Activated CD8-positive, alpha-beta T cell treated with anti-CD3 and anti-CD28 coated beads for 36 hours (primary cell): ENCODE results near the gene COL18A1. TPM values are rescaled to one million over a fixed set of nuclear protein-coding genes. Genes with fewer than 3 reads are reported as not detected.

ENCODE experiments used
- ATAC-seq: fragments of 200-7000 bp; cut with Tn5 transposase; one replicate; pipeline ENCODE4 v1.10.0; 2021; ENCODE audit warnings: mild to moderate bottlenecking, moderate library complexity
- CTCF ChIA-PET: fragments of 350-600 bp; sonication (Branson Sonifier 250); formaldehyde crosslinking; loops from one replicate; lab custom pipeline; 2021; ENCODE audit warnings: antibody characterized with exemption; lab: Charles Lee
- POLR2A ChIA-PET: fragments of 350-600 bp; sonication (Branson Sonifier 250); formaldehyde crosslinking; loops from one replicate; lab custom pipeline; 2021; ENCODE audit warnings: antibody characterized with exemption; lab: Charles Lee
- DNase-seq: peaks from one replicate; pipeline ENCODE4 v3.0.0-alpha.2; 2020
- H3K27ac Mint-ChIP-seq: one replicate; pipeline ENCODE4 v1.8.0; 2021; ENCODE audit warnings: mild to moderate bottlenecking, mixed read lengths
- H3K27me3 Mint-ChIP-seq: one replicate; pipeline ENCODE4 v1.8.0; 2021; ENCODE audit warnings: mixed read lengths
- H3K36me3 Mint-ChIP-seq: one replicate; pipeline ENCODE4 v1.8.0; 2021; ENCODE audit warnings: low read depth, mixed read lengths
- H3K4me1 Mint-ChIP-seq: one replicate; pipeline ENCODE4 v1.8.0; 2021; ENCODE audit warnings: low read depth, mixed read lengths
- H3K4me3 Mint-ChIP-seq: one replicate; pipeline ENCODE4 v1.8.0; 2021; ENCODE audit warnings: mild to moderate bottlenecking, moderate library complexity, mixed read lengths
- H3K9me3 Mint-ChIP-seq: one replicate; pipeline ENCODE4 v1.8.0; 2021; ENCODE audit warnings: mixed read lengths
- intact Hi-C: fragments of 100-400 bp; cut with micrococcal nuclease; formaldehyde crosslinking; loops from one replicate; pipeline ENCODE4 v1.10.0; 2022
- total RNA-seq, 2 experiments: library from RNA; stranded (reverse); gene quantifications; one replicate each; pipeline ENCODE4 v1.2.3, GENCODE V29; 2021
- TF ChIP-seq, protein P1 (sequence below): fragments of 200-600 bp; IDR thresholded peaks from one replicate; pipeline ENCODE4 v1.8.0; 2022; ENCODE audit warnings: antibody characterized with exemption, mild to moderate bottlenecking

Gene COL18A1
- total RNA-seq, 2 experiments from 2014 or later: 9.4 to 9.7 TPM

- H3K4me3 Mint-ChIP-seq: no peak overlapping the region
- no peak for DNase-seq
- peaks cover 33% of the 10 kb centered on the region for H3K27me3 Mint-ChIP-seq
- H3K27ac Mint-ChIP-seq: no peak overlapping the region
- H3K9me3 Mint-ChIP-seq: no peaks in the 10 kb centered on the region
- intact Hi-C loops: no loop called here
- ChIA-PET CTCF (no interaction called here), POLR2A (no interaction called here)
- H3K4me1 Mint-ChIP-seq: peaks cover 7% of the 10 kb centered on the region
- no peaks in the 10 kb centered on the region for H3K36me3 Mint-ChIP-seq
- ATAC-seq: no peak
- TF ChIP-seq, protein P1, sequence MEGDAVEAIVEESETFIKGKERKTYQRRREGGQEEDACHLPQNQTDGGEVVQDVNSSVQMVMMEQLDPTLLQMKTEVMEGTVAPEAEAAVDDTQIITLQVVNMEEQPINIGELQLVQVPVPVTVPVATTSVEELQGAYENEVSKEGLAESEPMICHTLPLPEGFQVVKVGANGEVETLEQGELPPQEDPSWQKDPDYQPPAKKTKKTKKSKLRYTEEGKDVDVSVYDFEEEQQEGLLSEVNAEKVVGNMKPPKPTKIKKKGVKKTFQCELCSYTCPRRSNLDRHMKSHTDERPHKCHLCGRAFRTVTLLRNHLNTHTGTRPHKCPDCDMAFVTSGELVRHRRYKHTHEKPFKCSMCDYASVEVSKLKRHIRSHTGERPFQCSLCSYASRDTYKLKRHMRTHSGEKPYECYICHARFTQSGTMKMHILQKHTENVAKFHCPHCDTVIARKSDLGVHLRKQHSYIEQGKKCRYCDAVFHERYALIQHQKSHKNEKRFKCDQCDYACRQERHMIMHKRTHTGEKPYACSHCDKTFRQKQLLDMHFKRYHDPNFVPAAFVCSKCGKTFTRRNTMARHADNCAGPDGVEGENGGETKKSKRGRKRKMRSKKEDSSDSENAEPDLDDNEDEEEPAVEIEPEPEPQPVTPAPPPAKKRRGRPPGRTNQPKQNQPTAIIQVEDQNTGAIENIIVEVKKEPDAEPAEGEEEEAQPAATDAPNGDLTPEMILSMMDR: no peak
Observed at GRCh38 chr21:45408801-45409261, 3.9 kb downstream of the COL18A1 start.

GRCh38 chr21:45409466-45410150 lies 4.6 kb downstream of the COL18A1 start:
- Mint-ChIP-seq H3K9me3 (no peaks in the 10 kb centered on the region), H3K4me3 (no peak overlapping the region), H3K36me3 (no peaks in the 10 kb centered on the region), H3K27me3 (peaks cover 27% of the 10 kb centered on the region), H3K27ac (no peak overlapping the region), H3K4me1 (peaks cover 3% of the 10 kb centered on the region)
- POLR2A ChIA-PET: interaction anchor here (1.1 kb wide), 1 partner anchor 92 kb away, joined by 3 read pairs; no protein-coding TSS in a partner anchor
- CTCF ChIA-PET: no interaction called here
- DNase-seq: no peak
- no peak for ATAC-seq
- TF ChIP-seq, protein P1: no peak
- intact Hi-C loops: no loop called here

DNA sequence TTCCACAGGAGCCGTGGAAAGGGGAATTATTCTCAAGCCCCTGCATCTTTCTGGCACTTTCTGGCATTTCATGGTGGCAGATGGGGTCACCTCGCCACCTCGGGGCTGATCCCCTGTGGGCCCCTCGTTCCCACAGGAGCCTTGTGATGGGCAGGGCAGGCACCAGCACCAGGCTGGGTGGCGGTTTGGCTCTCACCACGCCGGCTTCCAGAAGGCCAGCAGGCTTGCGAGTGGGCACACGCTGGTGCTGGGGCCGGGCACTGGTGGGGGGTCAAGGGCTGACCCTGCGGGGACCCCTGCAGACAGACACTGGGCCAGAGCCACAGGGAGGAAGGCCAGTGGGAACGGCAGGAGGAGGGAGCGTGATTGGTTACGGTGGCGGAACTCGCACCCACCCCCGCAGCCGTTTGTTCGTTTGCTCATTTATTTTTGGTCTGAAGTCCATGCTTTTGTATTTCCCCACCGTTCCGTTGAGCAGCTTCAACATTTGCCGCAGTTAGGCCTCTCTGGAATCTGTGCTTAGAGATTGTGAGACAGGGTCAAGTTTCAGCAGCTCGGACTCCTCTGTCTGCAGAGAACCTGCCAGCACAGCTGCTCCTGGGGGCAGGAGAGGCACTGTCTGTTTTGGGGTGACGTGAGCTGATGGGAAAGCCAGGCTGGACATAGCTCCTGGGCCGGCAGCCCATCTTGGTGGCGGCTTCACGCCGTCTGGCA lies 5.3 kb downstream of the COL18A1 start:
- H3K36me3 Mint-ChIP-seq: no peaks in the 10 kb centered on the region
- no peak for DNase-seq
- intact Hi-C loops: no loop called here
- H3K27me3 Mint-ChIP-seq: peaks cover 27% of the 10 kb centered on the region
- no peak for ATAC-seq
- no peaks in the 10 kb centered on the region for H3K9me3 Mint-ChIP-seq
- no peak overlapping the region for H3K4me3 Mint-ChIP-seq
- H3K27ac Mint-ChIP-seq: no peak overlapping the region
- ChIA-PET POLR2A (interaction anchor here (1.1 kb wide), 1 partner anchor 93 kb away, joined by 3 read pairs; no protein-coding TSS in a partner anchor), CTCF (no interaction called here)
- TF ChIP-seq, protein P1: no peak
- peaks cover 3% of the 10 kb centered on the region for H3K4me1 Mint-ChIP-seq

GRCh38 chr21:45410865-45411809 lies 6.2 kb downstream of the COL18A1 start:
- H3K9me3 Mint-ChIP-seq: no peaks in the 10 kb centered on the region
- H3K27ac Mint-ChIP-seq: no peak overlapping the region
- ATAC-seq (no peak), DNase-seq (no peak)
- H3K36me3 Mint-ChIP-seq: no peaks in the 10 kb centered on the region
- intact Hi-C loops: no loop called here
- ChIA-PET POLR2A (interaction anchor here (1.1 kb wide), 1 partner anchor 94 kb away, joined by 3 read pairs; no protein-coding TSS in a partner anchor), CTCF (no interaction called here)
- peaks cover 27% of the 10 kb centered on the region for H3K27me3 Mint-ChIP-seq
- H3K4me3 Mint-ChIP-seq: no peak overlapping the region
- H3K4me1 Mint-ChIP-seq: peaks cover 3% of the 10 kb centered on the region
- TF ChIP-seq, protein P1: no peak
